Nephron (organoid): ENCODE results near the gene TRIOBP.
A peak's percentile ranks its signal among the peaks of the same experiment; 100 is the strongest.

Experiments
- H3K27ac Mint-ChIP-seq, 3 experiments: 2 replicates each; pipeline ENCODE4 v1.8.0; 2020; ENCODE audit warnings: mixed read lengths in 3 of 3, mild to moderate bottlenecking in 2 of 3, moderate library complexity in 1 of 3
- H3K27me3 Mint-ChIP-seq: 2 replicates; pipeline ENCODE4 v1.8.0; 2021; ENCODE audit warnings: low read depth, mild to moderate bottlenecking, moderate library complexity, mixed read lengths
- H3K36me3 Mint-ChIP-seq: 2 replicates; pipeline ENCODE4 v1.8.0; 2020; ENCODE audit warnings: low read depth, mixed read lengths
- H3K4me1 Mint-ChIP-seq: 2 replicates; pipeline ENCODE4 v1.8.0; 2020; ENCODE audit warnings: mixed read lengths
- H3K4me3 Mint-ChIP-seq, 3 experiments: 2 replicates each; pipeline ENCODE4 v1.8.0; 2020; ENCODE audit warnings: mild to moderate bottlenecking in 3 of 3, mixed read lengths in 3 of 3, moderate library complexity in 2 of 3
- H3K9me3 Mint-ChIP-seq: 2 replicates; pipeline ENCODE4 v1.8.0; 2020; ENCODE audit warnings: mixed read lengths
- TF ChIP-seq, protein P1 (sequence below), 3 experiments: fragments of 200-600 bp; sonication (generic); IDR thresholded peaks; one replicate each; pipeline ENCODE4 v1.5.0; 2021; ENCODE audit warnings: antibody characterized with exemption in 3 of 3; ENCODE audit not compliant: unreplicated experiment in 3 of 3

Gene TRIOBP

DNA sequence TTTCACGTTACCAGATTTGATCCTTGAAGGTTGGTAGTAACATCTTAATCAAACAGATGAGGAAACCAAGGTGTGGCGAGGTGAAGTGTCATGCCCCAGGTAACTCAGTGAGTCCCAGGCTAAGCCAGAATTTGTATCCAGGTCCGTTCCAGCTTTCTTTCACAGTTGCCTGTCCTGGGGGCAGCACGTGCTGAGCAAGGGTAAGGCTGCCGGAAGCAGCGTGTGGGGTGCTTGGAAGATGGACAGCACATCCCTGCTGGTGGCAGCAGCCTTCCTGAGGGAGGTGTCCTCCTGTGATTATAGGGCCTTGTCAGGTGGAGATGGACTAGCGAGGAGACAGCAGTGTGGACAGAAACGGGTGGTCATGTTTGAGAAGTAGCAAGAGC, 50.9 kb downstream of the TRIOBP start:
- Mint-ChIP-seq H3K4me1 (peaks cover 44% of the 10 kb centered on the region), H3K27me3 (peaks cover 6% of the 10 kb centered on the region), H3K36me3 (no peaks in the 10 kb centered on the region), H3K4me3 (peak overlapping the region; percentile 83 to 94 (median 93)), H3K27ac (peak overlapping the region; percentile 69 to 89 (median 84)), H3K9me3 (no peaks in the 10 kb centered on the region)
- TF ChIP-seq, protein P1, sequence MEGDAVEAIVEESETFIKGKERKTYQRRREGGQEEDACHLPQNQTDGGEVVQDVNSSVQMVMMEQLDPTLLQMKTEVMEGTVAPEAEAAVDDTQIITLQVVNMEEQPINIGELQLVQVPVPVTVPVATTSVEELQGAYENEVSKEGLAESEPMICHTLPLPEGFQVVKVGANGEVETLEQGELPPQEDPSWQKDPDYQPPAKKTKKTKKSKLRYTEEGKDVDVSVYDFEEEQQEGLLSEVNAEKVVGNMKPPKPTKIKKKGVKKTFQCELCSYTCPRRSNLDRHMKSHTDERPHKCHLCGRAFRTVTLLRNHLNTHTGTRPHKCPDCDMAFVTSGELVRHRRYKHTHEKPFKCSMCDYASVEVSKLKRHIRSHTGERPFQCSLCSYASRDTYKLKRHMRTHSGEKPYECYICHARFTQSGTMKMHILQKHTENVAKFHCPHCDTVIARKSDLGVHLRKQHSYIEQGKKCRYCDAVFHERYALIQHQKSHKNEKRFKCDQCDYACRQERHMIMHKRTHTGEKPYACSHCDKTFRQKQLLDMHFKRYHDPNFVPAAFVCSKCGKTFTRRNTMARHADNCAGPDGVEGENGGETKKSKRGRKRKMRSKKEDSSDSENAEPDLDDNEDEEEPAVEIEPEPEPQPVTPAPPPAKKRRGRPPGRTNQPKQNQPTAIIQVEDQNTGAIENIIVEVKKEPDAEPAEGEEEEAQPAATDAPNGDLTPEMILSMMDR (IDR thresholded peaks at IDR 0.05; ENCODE audit: unreplicated experiment in 3 of 3): no peak

- TF ChIP-seq, protein P1 (IDR thresholded peaks at IDR 0.05; ENCODE audit: unreplicated experiment in 3 of 3): no peak
- H3K4me3 Mint-ChIP-seq: peak overlapping the region; percentile 83 to 94 (median 93)
- no peaks in the 10 kb centered on the region for H3K9me3 Mint-ChIP-seq
- H3K27me3 Mint-ChIP-seq: peaks cover 3% of the 10 kb centered on the region
- peaks cover 37% of the 10 kb centered on the region for H3K4me1 Mint-ChIP-seq
- H3K27ac Mint-ChIP-seq: peak overlapping the region; percentile 69 to 89 (median 84)
- H3K36me3 Mint-ChIP-seq: peaks cover 4% of the 10 kb centered on the region
These were observed 51.8 kb downstream of the TRIOBP start for GRCh38 chr22:37748659-37749058.

- Mint-ChIP-seq H3K27ac (peak overlapping the region in 1 of 3 experiments; percentile 84), H3K9me3 (no peaks in the 10 kb centered on the region), H3K27me3 (peaks cover 3% of the 10 kb centered on the region), H3K4me1 (peaks cover 33% of the 10 kb centered on the region), H3K36me3 (peaks cover 4% of the 10 kb centered on the region), H3K4me3 (peak overlapping the region; percentile 14 to 83 (median 42))
- TF ChIP-seq, protein P1 (IDR thresholded peaks at IDR 0.05; ENCODE audit: unreplicated experiment in 3 of 3): no peak
These were observed 52.4 kb downstream of the TRIOBP start for GRCh38 chr22:37749226-37749625.

GRCh38 chr22:37749831-37750595, 53.2 kb downstream of the TRIOBP start:
- Mint-ChIP-seq H3K27me3 (peaks cover 3% of the 10 kb centered on the region), H3K9me3 (no peaks in the 10 kb centered on the region), H3K27ac (no peak overlapping the region), H3K36me3 (peaks cover 8% of the 10 kb centered on the region), H3K4me1 (peaks cover 29% of the 10 kb centered on the region), H3K4me3 (no peak overlapping the region)
- TF ChIP-seq, protein P1 (IDR thresholded peaks at IDR 0.05; ENCODE audit: unreplicated experiment in 3 of 3): no peak

DNA sequence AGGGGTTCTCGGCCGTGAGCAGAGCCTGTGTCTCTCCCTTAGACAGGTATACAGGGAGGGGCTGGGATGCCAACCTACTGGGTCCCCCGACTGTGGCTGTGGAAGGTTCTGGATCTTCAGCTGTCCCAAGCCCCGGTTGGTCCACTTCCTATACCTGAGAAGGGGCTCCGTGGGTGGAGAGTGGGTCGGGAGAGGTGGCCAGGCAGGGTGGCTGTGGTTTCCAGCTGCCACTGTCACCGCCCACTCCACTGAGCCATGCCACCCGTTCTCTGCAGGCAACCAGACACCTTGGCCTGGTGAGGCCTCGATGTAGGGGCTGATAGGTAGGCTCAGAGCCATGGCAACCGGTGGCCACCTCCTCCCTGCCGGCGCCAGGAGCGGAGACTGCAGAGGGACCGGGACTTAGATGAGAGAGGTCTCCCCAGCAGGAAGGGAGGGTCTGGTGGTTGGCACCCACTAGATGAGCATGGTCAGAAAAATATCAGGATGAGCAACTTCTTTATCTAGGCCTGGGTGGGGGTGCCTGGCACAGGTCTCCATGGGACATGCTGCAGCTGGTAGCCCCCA, 53.8 kb downstream of the TRIOBP start:
- no peak overlapping the region for H3K27ac Mint-ChIP-seq
- TF ChIP-seq, protein P1 (IDR thresholded peaks at IDR 0.05; ENCODE audit: unreplicated experiment in 3 of 3): no peak
- H3K4me3 Mint-ChIP-seq: no peak overlapping the region
- H3K9me3 Mint-ChIP-seq: no peaks in the 10 kb centered on the region
- H3K27me3 Mint-ChIP-seq: peaks cover 3% of the 10 kb centered on the region
- peaks cover 23% of the 10 kb centered on the region for H3K4me1 Mint-ChIP-seq
- H3K36me3 Mint-ChIP-seq: peaks cover 15% of the 10 kb centered on the region
